ENCODE measurements around the gene PRSS50. TPM values are rescaled to one million over a fixed set of nuclear protein-coding genes. Genes with fewer than 3 reads are reported as not detected.
"Not testable (repeated sequence)": the region's sequence is repeated elsewhere in the genome, so short reads cannot be mapped to it uniquely, and the experiment has no call there.

The PRSS50 gene
- not detected in 2 replicates for total RNA-seq

- Mint-ChIP-seq H3K27ac (no peak within 1 kb of the TSS), H3K27me3 (ENCODE audit: low read depth) (peaks cover 7% of the 10 kb centered on the region), H3K4me1 (ENCODE audit: low read depth) (no peaks in the 10 kb centered on the region), H3K4me3 (ENCODE audit: low read depth) (no peak within 1 kb of the TSS), H3K36me3 (ENCODE audit: low read depth) (no peaks in the 10 kb centered on the region), H3K9me3 (peaks cover 4% of the 10 kb centered on the region)
- intact Hi-C loops (cut with micrococcal nuclease) = no loop called here
- DNase-seq (ENCODE audit: low spot score) = no peak
Measured at GRCh38 chr3:46717447-46718231, at the start of gene PRSS50. Gene PRSS50 (minus strand): TSS chr3:46717869. CDS start chr3:46717824, 45 bp downstream.

- no peaks in the 10 kb centered on the region for H3K36me3 Mint-ChIP-seq (ENCODE audit: low read depth)
- DNase-seq (ENCODE audit: low spot score) = no peak
- intact Hi-C loops (cut with micrococcal nuclease) = no loop called here
Measured at GRCh38 chr3:46764206-46764605, 46.5 kb upstream of the PRSS50 start.

GRCh38 chr3:46763178-46763577 is 45.5 kb upstream of the PRSS50 start:
- Mint-ChIP-seq H3K9me3 (peaks cover 22% of the 10 kb centered on the region), H3K36me3 (ENCODE audit: low read depth) (no peaks in the 10 kb centered on the region), H3K4me3 (ENCODE audit: low read depth) (no peak overlapping the region), H3K27ac (no peak overlapping the region), H3K4me1 (ENCODE audit: low read depth) (no peaks in the 10 kb centered on the region), H3K27me3 (ENCODE audit: low read depth) (peaks cover 6% of the 10 kb centered on the region)
- intact Hi-C loops (cut with micrococcal nuclease) = no loop called here
- DNase-seq (ENCODE audit: low spot score) = no peak

More at GRCh38 chr3:46764206-46764605, 46.5 kb upstream of the PRSS50 start:
- no peaks in the 10 kb centered on the region for H3K4me1 Mint-ChIP-seq (ENCODE audit: low read depth)
- no peak overlapping the region for H3K4me3 Mint-ChIP-seq (ENCODE audit: low read depth)
- H3K27ac Mint-ChIP-seq = no peak overlapping the region
- peaks cover 22% of the 10 kb centered on the region for H3K9me3 Mint-ChIP-seq
- peaks cover 4% of the 10 kb centered on the region for H3K27me3 Mint-ChIP-seq (ENCODE audit: low read depth)

GRCh38 chr3:46759239-46760167 is 41.8 kb upstream of the PRSS50 start:
- H3K27me3 Mint-ChIP-seq (ENCODE audit: low read depth) = peaks cover 8% of the 10 kb centered on the region
- H3K9me3 Mint-ChIP-seq = peaks cover 18% of the 10 kb centered on the region
- no peak overlapping the region for H3K4me3 Mint-ChIP-seq (ENCODE audit: low read depth)
- intact Hi-C loops (cut with micrococcal nuclease) = no loop called here
- no peak for DNase-seq (ENCODE audit: low spot score)
- H3K36me3 Mint-ChIP-seq (ENCODE audit: low read depth) = no peaks in the 10 kb centered on the region
- no peaks in the 10 kb centered on the region for H3K4me1 Mint-ChIP-seq (ENCODE audit: low read depth)
- H3K27ac Mint-ChIP-seq = no peak overlapping the region

GRCh38 chr3:46756642-46757041 is 39.0 kb upstream of the PRSS50 start:
- Mint-ChIP-seq H3K36me3 (ENCODE audit: low read depth) (no peaks in the 10 kb centered on the region), H3K27me3 (ENCODE audit: low read depth) (peaks cover 6% of the 10 kb centered on the region), H3K4me1 (ENCODE audit: low read depth) (peaks cover 3% of the 10 kb centered on the region), H3K4me3 (ENCODE audit: low read depth) (no peak overlapping the region), H3K9me3 (no peaks in the 10 kb centered on the region), H3K27ac (no peak overlapping the region)
- intact Hi-C loops (cut with micrococcal nuclease) = no loop called here
- no peak for DNase-seq (ENCODE audit: low spot score)

GRCh38 chr3:46755646-46756045 is 38.0 kb upstream of the PRSS50 start:
- H3K27ac Mint-ChIP-seq = no peak overlapping the region
- H3K4me3 Mint-ChIP-seq (ENCODE audit: low read depth) = no peak overlapping the region
- H3K4me1 Mint-ChIP-seq (ENCODE audit: low read depth) = peaks cover 3% of the 10 kb centered on the region
- intact Hi-C loops (cut with micrococcal nuclease) = no loop called here
- no peaks in the 10 kb centered on the region for H3K9me3 Mint-ChIP-seq
- peaks cover 6% of the 10 kb centered on the region for H3K27me3 Mint-ChIP-seq (ENCODE audit: low read depth)
- H3K36me3 Mint-ChIP-seq (ENCODE audit: low read depth) = no peaks in the 10 kb centered on the region
- DNase-seq (ENCODE audit: low spot score) = no peak

- H3K36me3 Mint-ChIP-seq (ENCODE audit: low read depth); H3K9me3 Mint-ChIP-seq; H3K27ac Mint-ChIP-seq; H3K27me3 Mint-ChIP-seq (ENCODE audit: low read depth); H3K4me3 Mint-ChIP-seq (ENCODE audit: low read depth); H3K4me1 Mint-ChIP-seq (ENCODE audit: low read depth); intact Hi-C loops (cut with micrococcal nuclease); DNase-seq (ENCODE audit: low spot score): not testable (repeated sequence)
Measured at GRCh38 chr3:46753127-46753526, 35.5 kb upstream of the PRSS50 start.

GRCh38 chr3:46750555-46751038 is 32.9 kb upstream of the PRSS50 start:
- DNase-seq (ENCODE audit: low spot score) = no peak
- intact Hi-C loops (cut with micrococcal nuclease) = no loop called here
- H3K9me3 Mint-ChIP-seq = no peaks in the 10 kb centered on the region
- H3K4me3 Mint-ChIP-seq (ENCODE audit: low read depth) = no peak overlapping the region
- peaks cover 3% of the 10 kb centered on the region for H3K4me1 Mint-ChIP-seq (ENCODE audit: low read depth)
- no peak overlapping the region for H3K27ac Mint-ChIP-seq
- peaks cover 4% of the 10 kb centered on the region for H3K27me3 Mint-ChIP-seq (ENCODE audit: low read depth)
- no peaks in the 10 kb centered on the region for H3K36me3 Mint-ChIP-seq (ENCODE audit: low read depth)

- intact Hi-C loops (cut with micrococcal nuclease) = no loop called here
- no peaks in the 10 kb centered on the region for H3K36me3 Mint-ChIP-seq (ENCODE audit: low read depth)
- peaks cover 4% of the 10 kb centered on the region for H3K27me3 Mint-ChIP-seq (ENCODE audit: low read depth)
- H3K4me1 Mint-ChIP-seq (ENCODE audit: low read depth) = peaks cover 3% of the 10 kb centered on the region
- no peak overlapping the region for H3K27ac Mint-ChIP-seq
- no peak for DNase-seq (ENCODE audit: low spot score)
- no peak overlapping the region for H3K4me3 Mint-ChIP-seq (ENCODE audit: low read depth)
- no peaks in the 10 kb centered on the region for H3K9me3 Mint-ChIP-seq
Measured at GRCh38 chr3:46749129-46749528, 31.5 kb upstream of the PRSS50 start.

- Mint-ChIP-seq H3K4me3 (ENCODE audit: low read depth) (no peak overlapping the region), H3K27me3 (ENCODE audit: low read depth) (peaks cover 4% of the 10 kb centered on the region), H3K9me3 (no peaks in the 10 kb centered on the region), H3K36me3 (ENCODE audit: low read depth) (no peaks in the 10 kb centered on the region), H3K4me1 (ENCODE audit: low read depth) (no peaks in the 10 kb centered on the region), H3K27ac (no peak overlapping the region)
- intact Hi-C loops (cut with micrococcal nuclease) = no loop called here
- DNase-seq (ENCODE audit: low spot score) = no peak
Measured at GRCh38 chr3:46748170-46748569, 30.5 kb upstream of the PRSS50 start.

- H3K36me3 Mint-ChIP-seq (ENCODE audit: low read depth) = no peaks in the 10 kb centered on the region
- no peaks in the 10 kb centered on the region for H3K4me1 Mint-ChIP-seq (ENCODE audit: low read depth)
- peaks cover 4% of the 10 kb centered on the region for H3K27me3 Mint-ChIP-seq (ENCODE audit: low read depth)
- H3K9me3 Mint-ChIP-seq = no peaks in the 10 kb centered on the region
- intact Hi-C loops (cut with micrococcal nuclease) = no loop called here
- H3K27ac Mint-ChIP-seq = no peak overlapping the region
- no peak overlapping the region for H3K4me3 Mint-ChIP-seq (ENCODE audit: low read depth)
- no peak for DNase-seq (ENCODE audit: low spot score)
Measured at GRCh38 chr3:46746711-46747110, 29.0 kb upstream of the PRSS50 start.

GRCh38 chr3:46742992-46743585 is 25.4 kb upstream of the PRSS50 start:
- no peak for DNase-seq (ENCODE audit: low spot score)
- Mint-ChIP-seq H3K4me3 (ENCODE audit: low read depth) (no peak overlapping the region), H3K4me1 (ENCODE audit: low read depth) (no peaks in the 10 kb centered on the region), H3K9me3 (no peaks in the 10 kb centered on the region), H3K27me3 (ENCODE audit: low read depth) (peaks cover 8% of the 10 kb centered on the region), H3K27ac (no peak overlapping the region), H3K36me3 (ENCODE audit: low read depth) (no peaks in the 10 kb centered on the region)
- intact Hi-C loops (cut with micrococcal nuclease) = no loop called here
